NCI-H1436 treated with DMSO at 0.1 percent for 48 hours (cell line): ENCODE data around the gene NDUFV1.
A peak's percentile ranks its signal among the peaks of the same experiment; 100 is the strongest.
"Not testable (repeated sequence)": the region's sequence is repeated elsewhere in the genome, so short reads cannot be mapped to it uniquely, and the experiment has no call there.

Experiments used
- DNase-seq: peaks from one replicate; lab custom pipeline; 2025; lab: John Stamatoyannopoulos, UW

NDUFV1 gene

DNA sequence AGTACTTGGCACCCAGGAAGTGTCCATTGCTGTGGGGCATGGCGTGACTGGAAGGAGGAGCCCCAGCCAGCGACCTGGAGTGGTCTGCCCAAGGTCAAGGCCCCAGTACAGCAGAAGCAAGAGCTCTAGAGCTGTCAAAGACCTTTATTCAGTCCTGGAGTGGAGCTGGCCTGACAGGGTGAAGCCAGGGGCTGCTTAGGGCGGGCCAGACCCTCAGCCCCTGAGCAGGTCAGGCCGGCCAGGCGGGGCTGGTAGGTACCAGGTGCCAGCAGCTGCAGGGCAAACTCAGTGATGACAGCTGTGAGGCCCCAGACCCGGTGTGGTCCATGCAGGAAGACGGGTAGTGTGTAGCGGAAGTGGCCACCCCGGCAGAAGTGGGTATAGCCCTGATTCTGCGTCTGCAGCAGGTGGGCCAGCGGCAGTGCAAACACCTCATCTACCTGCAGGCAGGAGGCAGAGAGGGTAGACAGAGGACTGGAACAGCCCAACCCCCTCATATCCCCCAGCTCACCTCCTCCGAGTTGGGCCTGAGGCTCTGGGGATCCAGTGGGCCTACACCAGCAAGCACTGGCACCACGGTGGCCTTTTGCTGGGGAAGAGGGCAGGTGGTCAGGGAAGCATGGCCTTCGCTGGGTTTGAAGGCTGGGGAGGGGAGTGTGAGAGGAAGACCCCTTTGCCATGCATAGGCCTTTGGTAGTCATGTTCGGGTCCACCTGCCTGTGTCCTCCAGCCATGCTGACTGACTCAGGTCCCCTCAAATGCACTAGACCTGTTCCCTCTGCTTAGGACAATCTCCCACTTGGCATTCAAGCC is 21.3 kb downstream of the NDUFV1 start:
- no peak for DNase-seq

DNA sequence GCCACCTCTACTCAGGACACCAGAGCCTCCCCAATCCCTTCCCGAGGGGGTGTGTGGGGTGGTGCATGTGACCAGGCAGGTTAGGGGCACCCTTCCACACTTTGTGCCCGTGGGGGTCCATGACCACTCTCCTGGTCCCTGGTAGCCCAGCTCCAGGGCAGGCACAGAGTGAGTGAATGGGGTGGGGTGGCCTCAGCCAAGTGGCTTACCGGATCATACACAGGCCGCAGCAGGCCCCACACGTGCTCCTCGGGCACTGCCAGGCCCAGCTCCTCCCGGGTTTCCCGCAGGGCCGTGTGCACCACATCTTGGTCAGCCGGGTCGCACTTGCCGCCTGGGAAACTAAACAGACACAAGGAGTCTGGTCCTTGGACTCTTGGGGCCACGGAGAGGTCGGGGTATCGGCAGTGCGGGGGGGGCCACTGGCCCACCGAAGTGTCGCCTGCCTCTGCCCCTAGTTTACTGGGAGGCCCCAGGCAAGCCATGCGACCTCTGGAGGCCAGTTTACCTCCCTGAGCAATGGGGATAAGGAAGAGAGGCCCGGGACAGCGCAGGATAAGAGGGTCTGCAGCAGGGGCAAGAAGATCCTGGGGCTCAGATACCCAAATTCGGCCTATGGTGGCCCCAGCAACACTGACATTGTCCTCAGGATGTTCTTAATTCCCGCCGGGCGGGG is 22.1 kb downstream of the NDUFV1 start:
- DNase-seq: no peak

DNA sequence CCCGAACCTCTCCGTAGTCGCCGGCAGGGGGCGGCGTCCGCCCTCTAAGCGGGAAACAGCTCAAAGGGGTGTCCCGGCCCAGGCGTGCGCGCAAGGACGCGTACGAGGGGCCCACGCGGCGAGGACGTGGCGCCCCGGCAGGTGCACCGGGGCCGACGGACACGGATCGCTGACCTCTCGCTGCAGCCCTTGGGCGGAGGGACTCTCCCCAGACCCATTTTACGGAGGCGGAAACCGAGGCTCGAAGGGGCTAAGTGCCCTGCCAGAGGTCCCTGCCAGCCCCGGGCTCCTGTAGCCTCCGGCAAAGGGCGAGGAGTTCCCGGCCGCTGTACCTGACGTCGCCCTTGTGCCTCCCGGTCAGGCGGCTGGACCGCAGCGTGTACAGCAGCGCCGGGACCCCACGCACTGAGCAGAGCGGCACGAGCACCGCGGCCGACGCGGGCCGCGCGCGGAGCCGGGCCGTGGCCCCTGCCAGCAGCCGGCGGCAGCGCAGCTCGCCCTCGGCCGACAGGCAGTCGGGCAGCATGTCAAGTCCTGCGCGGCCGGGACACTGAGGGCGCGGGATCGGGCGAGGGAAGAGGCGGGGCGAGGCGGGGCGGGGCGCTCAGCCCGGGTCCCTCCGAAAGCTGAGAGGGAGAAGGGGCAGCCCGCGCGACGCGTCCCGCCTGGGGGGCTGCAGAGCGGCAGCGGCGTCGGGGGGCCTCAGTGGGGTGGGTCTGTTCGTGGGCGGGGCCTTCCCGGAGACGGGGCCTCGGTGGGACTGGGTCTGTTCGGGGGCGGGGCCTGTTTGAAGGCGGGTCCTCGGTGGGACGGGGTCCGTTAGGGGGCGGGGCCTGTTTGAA is 22.9 kb downstream of the NDUFV1 start, which contains the start of gene NUDT8:
NUDT8 (minus strand) TSS at position 552 of the 842 bp plus-strand sequence; CDS start at position 526, 26 bp downstream.
- DNase-seq: peak; percentile 40

DNA sequence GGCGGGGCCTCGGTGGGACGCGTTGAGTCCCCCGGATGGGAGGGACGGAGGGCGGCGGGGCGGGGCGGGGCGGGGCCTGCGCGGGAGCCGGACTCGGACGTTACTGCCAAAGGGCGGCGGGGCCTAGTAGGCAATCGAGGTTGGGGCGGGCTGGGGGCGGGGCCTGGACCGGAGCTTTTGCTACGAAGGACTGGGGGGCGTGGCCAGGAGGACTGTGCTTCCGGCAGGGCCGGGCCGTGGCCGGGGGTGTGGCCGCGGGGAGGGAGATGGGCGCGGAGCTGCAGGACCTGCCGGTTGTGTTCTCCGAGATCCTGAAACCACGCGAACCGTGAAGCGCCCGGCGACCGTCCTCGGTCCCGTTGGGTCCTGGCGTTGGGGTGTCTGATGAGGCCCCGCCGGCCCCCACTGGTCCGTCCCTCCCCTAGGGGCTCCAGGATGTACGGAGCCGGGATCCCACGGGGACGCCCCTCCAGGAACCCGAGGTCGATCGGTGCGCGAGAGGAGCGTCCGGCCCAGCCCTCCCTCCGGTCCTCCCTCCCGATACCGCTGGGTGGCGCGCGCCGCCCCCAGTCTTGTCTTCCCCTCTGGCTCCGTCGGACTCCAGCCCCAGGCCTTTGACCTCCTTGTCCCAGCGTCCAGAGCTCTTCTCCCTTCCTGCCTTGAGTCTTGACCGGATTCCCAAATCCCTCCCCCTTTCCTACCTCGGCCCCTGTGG is 23.6 kb downstream of the NDUFV1 start:
- DNase-seq: peak; percentile 69

DNA sequence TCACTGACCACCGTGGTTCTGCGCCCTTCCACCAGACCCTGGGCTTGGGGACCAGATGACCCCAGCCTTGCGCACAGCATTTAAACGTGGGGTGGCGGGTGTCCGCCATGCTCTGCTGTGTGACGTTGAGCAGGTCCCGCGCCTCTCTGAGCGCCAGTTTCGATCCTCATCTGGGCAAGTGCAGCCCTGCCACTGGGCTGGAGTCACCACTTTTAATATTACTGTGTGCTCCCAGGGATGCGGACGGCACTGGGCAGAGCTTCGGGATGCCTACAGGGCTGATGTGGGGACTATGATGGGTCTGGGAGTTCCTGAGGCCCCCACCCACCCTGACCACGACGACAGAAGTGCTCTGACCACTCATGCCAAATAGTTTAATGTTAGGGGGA is 24.2 kb downstream of the NDUFV1 start:
- DNase-seq: no peak

DNA sequence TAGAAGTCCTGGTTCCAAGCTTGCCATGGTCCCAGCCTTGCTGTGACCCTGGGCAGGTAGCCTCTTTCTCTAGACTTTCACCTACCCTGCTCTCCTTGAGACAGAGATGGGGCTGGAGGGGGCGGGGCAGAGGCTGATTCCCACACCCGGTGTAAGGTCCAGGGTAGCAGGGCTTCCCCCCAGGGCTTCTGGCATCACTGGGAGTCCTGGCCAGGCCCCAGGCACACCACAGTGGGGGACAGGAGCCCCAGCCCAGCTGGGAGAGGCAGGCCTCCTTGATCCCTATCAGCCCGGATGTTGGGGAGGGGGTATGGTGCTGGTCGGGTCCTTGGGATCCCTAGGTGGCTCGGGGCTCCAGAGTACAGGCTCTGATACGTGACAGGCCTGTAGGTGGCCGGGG is 24.7 kb downstream of the NDUFV1 start:
- no peak for DNase-seq

DNA sequence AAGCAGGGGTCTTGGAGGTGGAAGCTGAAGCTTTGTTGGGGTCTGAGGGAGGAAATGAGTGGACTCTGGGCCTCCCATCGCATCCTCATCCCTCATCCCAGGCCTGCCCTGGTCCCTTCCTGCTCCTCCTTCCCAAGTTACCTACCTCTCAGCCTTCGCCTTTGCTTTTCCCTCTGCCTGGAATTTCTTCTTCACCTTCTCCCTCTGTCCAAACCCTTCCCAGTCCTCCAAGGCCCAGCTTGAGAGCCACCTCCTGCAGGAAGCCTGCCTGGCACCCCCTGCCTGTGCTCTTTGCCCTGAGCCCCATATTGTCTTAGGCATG is 25.1 kb downstream of the NDUFV1 start:
- DNase-seq: no peak

DNA sequence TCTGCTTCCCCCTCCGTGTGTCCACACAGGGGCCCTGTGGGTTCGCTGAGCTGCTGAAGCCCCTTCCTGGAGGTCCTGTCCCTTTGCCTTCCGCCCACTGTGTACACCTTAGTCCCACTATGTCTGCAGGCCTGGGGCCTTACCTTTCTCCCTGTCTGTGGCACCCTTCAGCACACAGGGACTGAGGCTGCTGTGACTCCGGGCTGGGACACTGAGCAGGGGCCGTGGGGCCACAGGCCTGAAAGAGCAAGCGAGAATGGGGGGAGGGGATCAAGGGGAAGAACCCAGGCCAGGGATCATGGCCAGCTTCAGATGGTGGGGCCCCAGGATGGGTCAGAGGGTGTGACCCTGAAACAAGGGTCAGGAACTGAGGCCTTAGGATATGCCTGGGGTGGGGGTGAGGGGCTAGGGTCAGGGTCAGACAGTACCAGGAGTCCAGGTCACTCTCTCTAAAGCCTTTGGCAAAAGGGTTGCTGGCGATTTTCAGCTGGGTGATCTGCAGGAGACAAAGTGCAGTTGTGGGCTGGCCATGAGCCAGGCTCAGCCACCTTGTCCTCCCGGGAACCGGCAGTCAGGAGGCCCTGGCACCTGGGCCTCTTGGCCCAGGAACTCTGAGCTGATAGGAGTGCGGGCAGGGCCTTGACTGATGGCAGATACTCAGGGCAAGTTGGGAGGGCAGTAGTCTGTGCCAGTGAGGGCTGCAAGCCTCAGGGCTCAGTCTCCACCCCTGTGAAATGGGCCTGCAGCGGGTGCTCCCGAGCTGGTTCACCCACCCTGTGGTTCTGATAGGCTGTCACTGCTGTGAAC is 25.6 kb downstream of the NDUFV1 start:
- DNase-seq: no peak

DNA sequence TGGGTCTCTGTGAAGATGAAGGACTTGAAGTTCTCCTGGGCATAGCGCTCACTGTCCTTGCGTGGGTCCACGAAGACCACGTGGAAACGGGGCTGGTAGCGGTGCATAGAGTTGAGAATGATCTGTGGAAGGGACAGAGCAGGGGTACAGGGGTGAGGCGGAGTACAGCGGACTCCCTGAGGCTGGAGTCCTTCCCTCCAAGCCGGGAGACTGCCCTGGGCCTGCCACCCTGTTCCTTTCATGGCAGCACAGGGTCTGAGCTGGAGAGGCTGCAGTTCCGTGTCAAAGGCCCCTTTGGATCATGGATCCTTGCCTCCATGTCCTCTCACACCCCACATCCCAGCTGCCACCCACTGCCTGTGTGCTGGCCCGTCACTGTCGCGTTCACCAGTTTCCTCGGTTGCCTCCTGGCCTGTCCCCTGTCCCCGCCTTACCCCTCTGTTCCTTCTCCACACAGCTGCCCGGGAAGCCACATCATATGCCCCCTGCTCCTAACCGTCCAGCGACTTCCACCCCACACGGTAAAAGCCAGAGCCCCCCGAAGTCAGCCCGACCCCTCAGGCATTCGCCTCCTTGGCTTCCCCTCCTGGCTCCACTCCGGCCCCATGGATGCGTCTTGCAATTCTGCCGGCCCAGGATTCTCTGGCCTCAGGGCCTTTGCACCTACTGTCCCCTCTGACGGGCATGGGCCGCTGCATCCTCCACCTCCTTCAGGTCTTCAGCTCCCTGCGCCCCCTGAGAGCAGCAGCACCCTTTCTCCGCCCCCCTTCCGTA is 26.4 kb downstream of the NDUFV1 start:
- DNase-seq: no peak

DNA sequence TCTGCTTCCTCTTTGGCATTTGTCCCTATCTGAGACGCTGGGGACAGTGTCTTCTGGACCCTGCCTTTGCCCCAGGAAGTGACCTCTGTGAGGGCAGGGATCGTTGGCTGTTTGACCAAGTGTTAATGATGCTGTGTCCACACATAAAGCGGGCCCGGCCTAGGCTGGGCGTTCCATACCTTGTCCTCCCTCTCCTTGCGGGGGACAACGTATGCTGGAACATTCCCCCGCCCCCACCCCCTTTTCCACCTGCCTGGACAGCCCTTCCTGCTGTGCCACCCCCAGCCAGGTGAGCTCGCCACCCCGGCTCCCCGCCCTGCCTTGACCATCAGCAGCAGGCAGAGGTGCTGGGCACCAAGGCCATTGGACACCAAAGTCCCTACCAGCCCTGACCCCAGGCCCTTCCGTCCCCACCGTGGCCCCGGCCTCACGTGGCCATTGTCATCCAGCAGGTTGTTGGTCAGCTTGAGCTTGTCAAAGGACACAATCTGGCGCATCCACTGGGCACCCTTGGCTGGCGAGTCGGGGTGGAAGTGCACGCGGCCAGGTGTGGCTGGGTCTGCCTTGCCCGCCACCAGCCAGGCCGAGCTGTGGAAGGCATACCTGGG is 27.1 kb downstream of the NDUFV1 start:
- DNase-seq: no peak

DNA sequence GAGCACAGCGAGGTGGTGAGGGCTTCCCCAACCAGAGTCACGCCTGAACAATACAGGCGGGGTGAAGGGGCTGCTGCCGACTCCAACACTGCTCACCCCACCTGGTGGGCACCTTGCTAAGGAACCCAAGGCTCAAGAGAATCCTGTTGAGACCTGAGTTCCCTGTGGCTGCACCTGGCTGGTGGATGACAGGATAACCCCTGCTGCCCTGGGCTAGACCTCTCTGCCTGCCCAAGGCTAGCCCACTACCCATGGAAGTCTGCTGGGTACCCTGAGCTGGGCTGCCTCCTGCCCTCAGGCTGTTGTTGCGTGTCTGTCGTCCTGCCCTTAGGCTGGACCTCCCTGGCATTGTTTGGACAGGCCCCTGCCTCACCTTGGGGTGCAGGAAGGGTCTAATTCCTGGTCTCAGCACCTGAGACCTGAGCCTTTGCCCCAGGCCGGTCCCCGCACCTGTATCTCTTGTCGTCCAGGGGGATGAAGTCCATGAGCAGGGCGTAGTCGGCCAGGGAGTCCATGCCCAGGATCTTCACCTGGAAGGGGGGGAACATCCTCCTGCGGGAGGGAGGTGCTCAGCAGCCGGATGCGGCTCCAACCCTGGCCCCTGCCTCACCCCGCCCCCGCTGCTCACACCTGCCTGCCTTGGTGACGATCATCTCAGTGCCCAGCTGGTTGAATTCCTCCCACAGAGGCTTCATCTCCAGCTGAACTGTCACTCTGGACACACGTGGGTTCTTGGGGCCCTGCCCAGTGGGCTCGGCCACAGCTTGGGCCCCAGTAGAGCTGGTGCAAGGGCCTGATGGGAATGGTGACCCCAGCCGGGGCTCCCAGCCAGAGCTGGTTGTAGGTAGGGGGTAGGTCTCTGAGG is 27.9 kb downstream of the NDUFV1 start:
- no peak for DNase-seq

DNA sequence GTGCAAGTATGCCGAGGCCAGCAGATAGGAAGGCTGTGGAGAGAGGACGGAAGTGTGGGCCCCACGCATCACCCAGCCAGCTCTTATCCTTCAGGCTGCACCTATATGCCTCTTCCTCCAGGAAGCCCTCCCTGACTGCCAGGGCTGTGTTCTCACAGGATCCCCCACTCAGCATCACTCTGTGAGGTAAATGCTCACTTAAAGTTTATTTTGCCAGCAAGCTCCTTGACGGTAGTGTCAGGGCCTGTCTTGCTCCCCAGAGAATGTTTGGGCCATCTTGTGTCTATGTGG is 28.4 kb downstream of the NDUFV1 start:
- no peak for DNase-seq

DNA sequence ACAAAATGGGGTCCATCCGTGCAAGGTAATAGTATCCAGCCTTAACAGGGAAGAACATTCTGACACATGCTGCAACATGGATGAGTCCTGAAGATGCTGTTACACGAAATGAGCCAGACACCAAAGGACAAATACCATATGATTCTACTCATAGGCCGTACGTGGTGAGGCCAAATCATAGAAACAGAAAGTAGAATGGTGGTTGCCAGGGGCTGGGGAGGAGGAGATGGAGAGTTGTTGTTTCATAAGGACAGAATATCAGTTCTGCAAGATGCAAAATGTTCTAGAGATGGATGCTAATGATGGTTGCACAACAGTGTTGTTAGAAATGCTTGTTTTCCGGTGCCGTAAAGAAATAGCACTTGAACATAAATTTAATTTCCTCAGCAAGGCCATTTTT is 30.2 kb downstream of the NDUFV1 start:
- DNase-seq: no peak

DNA sequence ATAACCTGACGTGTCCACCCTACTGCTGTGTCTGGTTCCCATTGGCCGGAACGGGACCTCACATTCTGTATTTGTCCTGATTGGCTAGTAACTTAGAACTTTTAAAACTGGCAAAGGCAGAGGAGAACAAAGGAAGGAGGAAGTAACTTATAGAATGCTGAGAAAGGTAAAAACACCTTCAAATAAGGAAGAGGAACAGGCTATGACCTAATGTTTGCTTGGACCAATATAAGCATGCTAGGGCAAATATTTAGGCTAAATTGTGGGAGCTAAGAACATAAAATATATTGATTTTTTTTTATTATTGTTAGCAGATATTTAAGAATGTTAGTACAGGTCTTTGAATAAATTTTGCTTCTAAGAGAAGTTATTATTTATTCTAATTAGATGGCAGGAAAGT is 30.7 kb downstream of the NDUFV1 start:
- DNase-seq: not testable (repeated sequence)

DNA sequence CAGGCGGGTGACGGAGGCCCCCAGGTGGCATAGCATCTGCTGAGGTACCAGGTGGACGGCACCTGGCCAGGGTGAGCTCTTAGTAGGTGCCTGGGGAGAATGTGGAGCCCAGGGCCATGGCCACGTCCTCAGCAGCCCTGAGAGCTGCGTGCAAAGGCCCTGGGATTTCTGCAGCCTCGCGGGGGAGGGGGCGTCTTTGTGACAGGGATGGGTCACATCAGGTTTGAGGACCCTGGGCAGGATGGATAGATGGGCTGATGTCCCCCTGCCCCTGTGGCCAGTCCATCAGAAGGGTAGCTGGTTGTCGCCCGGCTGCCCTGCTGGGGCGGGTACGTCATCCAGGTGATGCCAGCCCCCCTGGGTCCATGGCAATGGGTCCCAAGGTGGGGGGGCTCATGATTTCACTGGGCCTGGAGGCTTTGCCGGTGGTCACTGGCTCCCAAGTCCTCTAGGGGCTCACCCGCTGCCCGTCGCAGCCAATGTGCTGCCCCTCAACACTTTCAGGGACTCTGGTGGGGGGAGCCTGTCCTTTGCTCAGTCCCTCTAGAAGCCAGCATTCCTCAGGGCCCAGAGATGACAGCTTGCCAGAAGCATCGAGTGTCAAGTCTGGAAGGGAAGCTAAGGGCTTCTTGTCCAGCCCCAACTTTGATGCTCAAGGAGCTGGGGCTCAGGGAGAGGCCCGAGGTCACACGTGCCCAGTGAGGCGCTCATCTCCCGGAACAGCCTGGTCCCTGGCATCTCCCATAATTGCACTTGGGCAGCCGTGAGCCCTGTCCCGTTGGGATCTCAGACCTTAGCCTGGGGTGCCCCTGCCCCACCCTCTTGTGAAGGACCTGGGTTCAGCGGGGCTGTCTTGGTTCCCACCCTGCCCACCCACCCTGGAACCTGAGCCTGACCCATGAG is 32.0 kb downstream of the NDUFV1 start:
- no peak for DNase-seq

DNA sequence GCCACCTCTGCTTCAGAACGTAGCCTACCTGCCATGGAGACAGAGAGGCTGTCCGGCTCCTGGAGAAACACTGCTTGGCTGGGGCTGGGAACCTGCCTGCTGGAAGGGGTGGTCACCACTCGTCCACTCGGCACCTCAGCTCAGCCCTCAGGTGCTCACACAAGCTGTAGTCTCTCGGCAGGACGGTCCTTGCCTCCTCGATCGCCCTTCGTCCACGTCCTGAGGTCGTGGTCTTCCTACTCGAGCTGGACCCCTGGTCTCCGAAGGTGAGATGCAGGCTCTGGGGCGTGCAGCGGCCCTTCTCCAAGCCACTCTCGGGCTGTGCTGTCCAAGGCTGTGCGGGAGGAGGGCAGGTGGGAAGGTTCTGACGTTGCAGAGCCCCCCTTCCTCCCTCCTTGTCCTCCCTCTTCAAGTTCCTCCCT is 32.7 kb downstream of the NDUFV1 start, which contains the start of gene TBX10:
TBX10 (minus strand) TSS at position 326 of the 422 bp plus-strand sequence; CDS start at position 35, 291 bp downstream.
- DNase-seq: no peak

DNA sequence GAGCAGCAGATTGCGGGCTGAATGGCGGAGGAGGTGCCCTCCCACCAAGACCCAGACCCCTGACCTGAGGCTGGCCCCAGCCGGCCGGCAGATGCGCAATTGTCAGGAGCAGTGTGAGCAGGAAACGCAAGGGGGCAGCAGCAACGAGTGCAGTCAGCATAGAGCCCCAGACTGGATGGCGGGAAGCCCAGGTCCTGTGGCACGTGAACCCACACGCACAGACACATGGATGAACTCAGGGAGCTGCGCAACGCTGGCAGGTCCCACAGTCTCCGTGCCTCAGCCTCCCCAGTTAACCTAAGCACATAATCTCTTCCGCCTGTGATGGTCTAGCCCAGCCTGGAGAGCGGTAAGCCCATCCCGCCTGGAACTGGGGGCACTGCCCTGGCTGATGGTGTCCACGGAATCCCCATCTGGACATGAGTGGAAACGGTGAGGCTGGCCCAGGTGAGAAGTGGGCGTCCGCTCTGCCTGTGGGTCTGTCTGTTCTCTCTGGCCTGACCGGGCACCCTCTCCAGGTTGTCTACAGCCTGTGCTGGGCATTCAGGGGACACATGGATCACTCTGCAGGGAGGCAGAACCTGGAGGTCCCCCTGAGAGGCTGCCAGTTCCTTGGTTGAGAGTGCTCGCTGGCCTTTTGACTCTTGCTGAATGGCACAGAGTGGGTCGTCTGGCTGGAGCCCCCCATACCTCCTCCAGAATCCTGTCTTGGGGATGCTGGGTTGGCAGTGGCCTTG is 33.5 kb downstream of the NDUFV1 start:
- no peak for DNase-seq
